UCSD-AML1 (cell line): Measurements from ENCODE around the gene HPS1.
A peak's percentile ranks its signal among the peaks of the same experiment; 100 is the strongest.
"Not testable (repeated sequence)": the region's sequence is repeated elsewhere in the genome, so short reads cannot be mapped to it uniquely, and the experiment has no call there.

Experiments
- DNase-seq: peaks from one replicate; lab custom pipeline; 2025; ENCODE audit not compliant: unreplicated experiment; lab: John Stamatoyannopoulos, UW

The HPS1 gene

GRCh38 chr10:98396096-98397063 is 50.4 kb downstream of the HPS1 start:
- DNase-seq, result no peak

- no peak for DNase-seq
Measured at GRCh38 chr10:98394851-98395440, 51.8 kb downstream of the HPS1 start.

DNA sequence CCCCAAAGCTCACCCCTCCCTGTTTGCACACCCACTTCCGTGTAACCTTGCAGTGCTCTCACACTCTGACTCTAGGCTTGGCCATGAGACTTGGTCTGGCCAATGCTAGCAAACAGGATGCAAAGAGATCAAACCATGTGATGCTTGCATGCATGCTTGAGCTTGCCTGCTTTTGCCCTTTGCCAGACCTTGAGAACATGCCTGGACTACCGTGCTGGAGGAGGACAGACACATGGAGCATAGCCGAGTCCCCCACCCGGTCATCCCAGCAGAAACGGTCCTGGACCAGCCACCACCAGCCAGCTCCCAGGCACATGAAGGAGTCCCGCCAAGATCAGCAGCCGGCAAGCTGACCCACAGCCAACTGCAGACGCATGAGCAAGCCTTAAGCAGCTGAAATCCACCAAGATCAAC is 55.1 kb downstream of the HPS1 start:
- peak; percentile 33 for DNase-seq

GRCh38 chr10:98391065-98391464 is 55.7 kb downstream of the HPS1 start:
- DNase-seq, result peak; percentile 59

GRCh38 chr10:98390406-98390805 is 56.3 kb downstream of the HPS1 start:
- DNase-seq, result no peak

- DNase-seq, result no peak
Measured at GRCh38 chr10:98389398-98389797, 57.3 kb downstream of the HPS1 start.

- no peak for DNase-seq
Measured at GRCh38 chr10:98388101-98388655, 58.6 kb downstream of the HPS1 start.

GRCh38 chr10:98384531-98385133 is 62.1 kb downstream of the HPS1 start:
- peak; percentile 28 for DNase-seq

GRCh38 chr10:98383869-98384268 is 62.9 kb downstream of the HPS1 start:
- no peak for DNase-seq

- not testable (repeated sequence) for DNase-seq
Measured at GRCh38 chr10:98383134-98383667, 63.5 kb downstream of the HPS1 start.

GRCh38 chr10:98382691-98383101 is 64.0 kb downstream of the HPS1 start:
- no peak for DNase-seq

- DNase-seq, result no peak
Measured at GRCh38 chr10:98380493-98381339, 66.0 kb downstream of the HPS1 start.

- DNase-seq, result no peak
Measured at GRCh38 chr10:98378722-98379121, 68.0 kb downstream of the HPS1 start.

DNA sequence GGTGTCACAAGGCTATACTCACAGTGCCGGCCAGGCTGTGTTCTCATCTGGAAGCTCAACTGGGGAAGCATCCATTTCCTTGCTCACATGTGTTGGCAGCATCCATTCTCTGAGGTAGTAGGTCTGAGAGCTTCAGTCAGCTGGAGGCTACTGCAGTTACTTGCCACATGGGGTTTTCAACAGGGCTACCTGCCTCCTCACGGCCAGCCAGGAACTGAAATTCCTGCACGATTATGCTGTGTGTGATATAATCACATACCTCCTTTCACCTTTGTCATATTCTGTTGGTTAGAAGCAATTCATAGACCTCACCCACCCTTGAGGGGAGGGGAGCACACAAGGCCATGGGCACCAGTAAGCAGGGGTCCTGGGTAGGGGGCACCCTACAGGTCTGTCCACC is 69.2 kb downstream of the HPS1 start:
- no peak for DNase-seq

GRCh38 chr10:98377001-98377400 is 69.7 kb downstream of the HPS1 start:
- DNase-seq, result no peak

DNA sequence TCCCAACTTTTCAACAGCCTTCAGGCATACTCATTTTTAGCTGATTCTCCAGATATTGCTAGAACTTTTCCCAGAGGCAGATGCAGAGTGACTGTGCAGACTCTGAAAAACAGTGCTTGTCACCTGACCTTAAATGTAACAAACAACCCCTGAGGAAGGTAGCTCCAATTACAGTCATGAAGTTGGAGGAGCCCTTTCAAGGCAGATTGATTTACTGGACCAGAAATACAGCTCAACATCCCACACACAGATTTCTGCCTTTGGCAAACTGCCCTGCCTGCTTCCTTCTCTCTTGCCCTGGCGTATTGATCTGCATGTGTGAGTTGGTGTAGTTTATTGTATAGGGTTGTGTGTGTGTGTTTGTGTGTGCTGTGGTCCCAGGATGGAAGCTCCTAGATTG is 70.2 kb downstream of the HPS1 start:
- DNase-seq, result no peak

- DNase-seq, result no peak
Measured at GRCh38 chr10:98374217-98374985, 72.3 kb downstream of the HPS1 start.

- no peak for DNase-seq
Measured at GRCh38 chr10:98373260-98374040, 73.3 kb downstream of the HPS1 start.
